Right renal pelvis (tissue), 4 donors: ENCODE data around the gene ZDHHC22. TPM values are rescaled to one million over a fixed set of nuclear protein-coding genes. Genes with fewer than 3 reads are reported as not detected.

Source experiments
- DNase-seq, 4 donors: peaks; one replicate each; pipeline ENCODE4 v3.0.0-alpha.2; 2013; ENCODE audit warnings: low read depth in 4 of 4, low spot score in 3 of 4, missing footprints in 1 of 4
- polyA plus RNA-seq, 4 donors: library from polyadenylated mRNA; unstranded; fragments of 120-200 nt; gene quantifications; one replicate each; pipeline ENCODE4 v1.2.1, GENCODE V29; 2013; ENCODE audit not compliant: insufficient read length in 4 of 4

The ZDHHC22 gene
- polyA plus RNA-seq, 4 donors: 0.37 to 0.57 (median 0.38) TPM

- DNase-seq: no peak
These were observed 16.7 kb upstream of the ZDHHC22 start for GRCh38 chr14:77158175-77158881.

GRCh38 chr14:77157740-77158139 lies 16.1 kb upstream of the ZDHHC22 start:
- no peak for DNase-seq

GRCh38 chr14:77155083-77155482 lies 13.5 kb upstream of the ZDHHC22 start:
- DNase-seq: no peak

DNA sequence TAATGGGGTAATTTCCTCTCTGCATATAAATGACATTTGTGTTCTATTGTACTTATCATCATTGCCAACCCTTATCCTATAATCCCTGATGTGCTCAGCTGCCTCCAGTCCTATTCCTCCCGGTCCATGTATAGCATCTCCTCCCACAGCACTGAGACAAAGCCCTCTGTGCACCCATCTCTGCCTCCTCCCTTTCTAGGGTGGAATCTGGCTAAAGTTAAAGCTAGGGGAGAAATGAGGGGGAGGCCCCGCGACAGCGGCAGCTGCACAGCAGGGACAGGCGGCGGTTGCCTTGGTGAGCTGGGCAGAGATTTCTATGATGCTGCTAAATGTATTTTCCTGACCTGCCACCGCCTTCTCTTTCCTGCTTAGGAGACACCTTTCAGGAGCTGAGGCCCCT lies 12.8 kb upstream of the ZDHHC22 start:
- no peak for DNase-seq

DNA sequence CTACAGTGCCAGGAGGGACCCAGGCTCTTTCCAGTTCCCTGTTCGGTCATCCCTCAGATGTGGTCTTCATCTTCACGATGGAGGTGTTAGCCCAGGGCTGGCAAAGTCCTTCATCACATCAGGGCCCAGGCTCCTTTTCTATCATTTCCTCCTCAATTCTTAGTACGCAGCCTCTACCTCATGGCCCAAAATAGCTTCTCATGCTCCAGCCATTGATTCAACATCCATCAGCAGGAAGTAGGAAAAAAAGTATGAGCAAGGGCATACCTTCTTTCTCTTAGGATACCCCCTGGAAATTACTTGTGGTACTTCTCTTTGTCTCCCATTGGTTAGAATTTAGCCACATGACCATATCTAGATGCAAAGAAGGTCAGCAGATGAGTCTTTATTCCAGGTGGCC lies 12.2 kb upstream of the ZDHHC22 start:
- DNase-seq: no peak

DNA sequence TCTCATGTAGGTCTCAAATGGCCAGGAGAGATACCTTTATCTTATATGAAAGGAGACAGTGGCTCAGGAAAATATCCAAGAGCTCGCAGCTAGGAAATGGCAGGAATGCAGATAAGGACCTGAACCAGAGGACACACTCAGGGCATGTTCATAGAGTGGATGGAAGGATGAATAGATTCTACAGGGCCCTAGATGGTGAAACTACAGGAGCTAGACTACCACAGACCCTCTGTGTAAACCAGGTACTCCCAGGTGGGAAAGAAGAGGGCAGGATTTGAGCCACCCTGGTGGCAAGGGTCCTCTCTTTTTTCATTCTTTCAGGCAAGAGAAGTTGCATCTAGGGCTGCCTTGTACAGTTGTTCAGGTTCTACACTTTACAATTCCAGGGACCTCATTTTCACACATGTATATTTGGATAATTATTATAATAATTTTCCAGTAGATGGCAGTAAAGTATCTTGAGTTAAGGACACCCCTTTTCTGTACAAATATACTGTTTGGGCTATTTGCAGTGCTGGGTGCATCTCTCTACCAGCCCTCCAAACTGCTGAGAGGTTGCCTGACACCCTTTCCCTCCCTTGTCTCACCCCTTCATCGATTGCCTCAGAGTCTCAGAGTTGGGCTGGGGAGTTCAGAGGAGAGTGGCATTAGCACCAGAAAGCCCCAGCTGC lies 10.5 kb upstream of the ZDHHC22 start:
- no peak for DNase-seq

DNA sequence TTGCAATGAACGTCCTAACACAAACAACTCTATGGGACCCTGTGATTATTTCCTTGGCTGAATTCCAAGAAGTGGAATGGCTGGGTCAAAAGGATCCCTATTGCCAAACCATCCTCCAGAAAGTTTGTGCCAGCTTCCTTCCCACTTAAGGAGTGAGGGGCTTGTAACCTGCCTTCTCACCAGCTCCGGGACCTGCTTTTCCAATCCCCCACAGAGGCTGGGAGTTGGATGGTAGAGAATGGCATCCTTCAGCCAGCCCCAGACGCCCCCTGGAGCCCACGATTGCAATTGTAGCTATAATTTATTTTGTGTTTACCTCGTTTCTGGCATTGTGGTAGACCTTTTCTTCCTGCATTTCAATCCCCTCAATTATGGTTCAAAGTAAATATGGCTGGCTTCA lies 9.7 kb upstream of the ZDHHC22 start:
- DNase-seq: no peak

- DNase-seq: no peak
These were observed 7.1 kb upstream of the ZDHHC22 start for GRCh38 chr14:77148510-77149231.

DNA sequence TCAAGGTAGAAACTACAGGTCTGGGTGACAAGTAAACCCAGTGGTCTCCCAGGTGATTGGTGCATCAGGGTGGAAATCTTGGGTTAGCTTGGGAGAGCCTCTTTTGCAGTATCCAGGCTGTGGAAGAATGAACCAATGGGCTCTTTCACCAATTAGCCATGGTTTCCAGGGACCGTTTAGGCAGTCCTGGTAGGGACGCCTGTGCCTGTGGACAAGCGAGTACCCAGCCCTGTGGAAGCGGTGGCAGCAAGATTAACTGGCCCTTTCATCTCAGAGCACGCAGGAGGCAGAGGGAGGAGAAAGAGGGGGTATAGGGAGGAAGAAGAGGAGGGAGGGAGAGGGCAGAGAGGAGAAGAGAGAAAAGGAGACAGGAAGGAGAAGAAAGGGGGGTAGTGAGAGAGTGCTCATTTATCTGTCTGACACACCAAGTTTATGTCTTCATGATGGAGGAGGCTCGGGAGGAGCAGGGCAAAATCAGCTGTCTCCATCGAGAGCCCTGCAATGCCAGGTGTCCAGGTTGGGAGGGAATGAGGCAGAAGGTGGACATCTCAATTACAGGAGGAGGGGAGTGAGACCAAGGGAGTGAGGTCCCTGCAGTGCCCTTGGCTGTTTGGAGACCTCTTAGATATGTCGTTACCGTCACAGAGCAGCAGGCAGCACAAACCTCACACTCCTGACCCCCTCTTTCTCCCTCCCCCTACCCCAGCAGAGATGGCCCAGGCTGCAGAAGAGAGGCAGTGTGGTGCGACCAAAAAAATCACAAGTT lies 4.6 kb upstream of the ZDHHC22 start:
- DNase-seq: no peak

GRCh38 chr14:77144412-77145115 lies 3.0 kb upstream of the ZDHHC22 start:
- DNase-seq: no peak

DNA sequence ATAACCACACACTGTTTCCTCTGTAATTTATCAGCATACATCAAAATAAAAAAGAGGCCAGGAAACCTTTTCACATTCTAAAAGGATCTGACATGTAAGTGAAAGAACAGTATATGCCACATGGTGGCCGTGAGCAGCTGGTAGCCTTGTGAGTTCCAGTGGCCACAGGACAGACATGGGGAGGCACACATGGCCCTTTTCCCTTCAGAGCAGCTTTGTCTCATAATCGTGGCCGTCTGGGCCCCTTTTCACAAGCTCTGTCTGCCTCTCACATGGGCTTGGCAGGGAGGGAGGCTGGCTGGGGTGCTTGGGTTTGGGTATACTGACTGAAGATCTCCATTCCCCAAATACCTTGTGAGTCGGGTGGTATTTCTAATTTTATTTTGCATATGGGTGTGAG lies 1.5 kb upstream of the ZDHHC22 start:
- DNase-seq: no peak

DNA sequence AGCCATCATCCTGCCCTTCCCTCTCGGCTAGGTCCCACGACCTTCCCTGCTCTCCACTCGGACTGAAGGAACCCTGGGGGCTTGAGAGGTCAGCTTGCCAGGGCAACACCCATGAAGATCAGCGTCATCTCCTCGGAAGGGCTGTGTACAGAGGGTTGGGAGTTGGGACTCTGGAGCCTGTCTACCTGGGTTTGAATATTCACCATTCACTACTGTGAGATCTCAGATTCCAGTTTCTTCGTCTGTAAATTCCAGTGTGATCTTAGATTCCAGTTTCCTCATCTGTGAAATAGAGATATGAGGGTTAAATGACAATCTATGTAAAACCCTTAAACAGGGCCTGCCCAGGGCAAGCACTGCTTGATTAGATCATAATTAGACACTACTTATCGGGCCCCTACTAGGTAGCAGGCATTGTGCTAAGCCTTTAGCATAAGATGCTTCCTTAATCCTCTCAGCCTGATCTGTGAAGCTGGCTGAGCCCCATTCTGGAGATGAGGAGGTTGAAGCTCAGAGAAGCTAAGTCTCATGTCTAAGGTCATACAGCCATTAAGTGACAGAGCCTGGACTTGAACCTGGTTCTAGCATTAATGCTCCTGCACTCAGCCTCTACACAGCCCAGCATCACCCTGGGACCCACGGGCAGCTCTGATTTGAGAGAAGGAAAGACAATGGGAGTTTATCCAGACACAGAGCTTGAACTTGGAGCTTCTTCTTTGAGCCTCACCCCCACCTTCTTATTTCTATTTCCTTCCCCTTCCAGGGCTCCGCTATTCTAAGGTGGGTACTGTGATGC lies 612 bp upstream of the ZDHHC22 start:
- no peak for DNase-seq

- no peak for DNase-seq
These were observed 1.0 kb downstream of the ZDHHC22 start for GRCh38 chr14:77140359-77141213.

DNA sequence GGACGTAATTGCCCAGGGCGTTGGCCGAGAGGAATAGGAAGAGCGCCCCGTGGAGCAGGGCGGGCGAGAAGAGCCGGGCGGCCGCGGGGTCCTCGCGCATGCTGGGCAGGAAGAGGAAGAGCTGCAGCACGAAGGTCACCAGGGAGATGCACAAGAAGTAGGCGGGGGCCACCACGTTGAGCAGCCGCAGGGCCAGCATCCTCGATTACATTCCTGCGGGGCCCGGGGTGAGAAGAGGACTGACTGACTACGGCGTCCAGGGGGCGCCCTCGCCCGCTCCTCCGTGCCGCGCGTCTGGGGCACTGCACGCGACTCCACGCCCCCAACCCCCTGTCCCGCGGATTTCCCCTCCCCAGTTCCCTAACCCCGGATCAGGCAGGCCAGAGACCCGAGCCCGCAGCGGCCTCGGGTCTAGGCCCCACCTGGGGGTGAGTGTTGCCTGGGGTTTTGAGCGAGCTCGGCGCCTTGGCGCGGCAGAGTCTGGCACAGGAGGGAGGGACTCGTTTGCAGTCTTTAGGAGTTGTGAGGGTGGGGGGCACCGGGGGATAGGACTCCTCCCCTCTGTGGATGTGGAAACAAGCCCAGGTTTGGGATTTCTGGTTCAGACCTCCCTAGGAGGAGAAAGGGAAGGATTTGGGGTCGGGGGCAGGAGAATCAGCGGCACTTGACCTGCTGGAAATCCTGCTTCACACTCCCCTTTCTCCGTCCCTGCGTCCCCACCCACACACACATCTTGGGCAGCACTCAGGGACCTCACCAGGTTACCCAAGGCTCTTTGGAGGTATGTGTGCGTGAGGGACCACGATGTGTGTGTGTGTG lies 1.8 kb downstream of the ZDHHC22 start:
- no peak for DNase-seq

DNA sequence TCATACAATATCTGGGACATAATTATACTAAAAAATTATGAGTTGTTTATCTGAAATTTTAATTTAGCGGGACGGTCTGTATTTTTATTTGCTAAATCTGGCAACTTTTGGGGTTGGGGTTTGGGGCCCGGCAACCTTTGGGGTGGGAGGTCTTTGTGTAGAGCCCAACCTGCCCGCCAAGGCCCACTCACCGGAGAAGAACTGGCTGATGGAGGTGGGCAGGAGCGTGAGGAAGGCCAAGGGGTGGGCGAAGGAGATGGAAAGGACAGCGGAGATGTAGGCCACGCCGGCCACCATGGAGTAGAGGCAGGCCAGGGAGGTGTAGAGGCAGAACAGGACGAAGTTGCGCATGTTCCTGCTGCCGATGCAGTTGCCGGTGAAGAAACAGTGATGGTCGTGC lies 2.6 kb downstream of the ZDHHC22 start:
- DNase-seq: no peak

- peak; percentile 83 to 87 (median 86) for DNase-seq
These were observed 7.8 kb downstream of the ZDHHC22 start for GRCh38 chr14:77133720-77134338.

DNA sequence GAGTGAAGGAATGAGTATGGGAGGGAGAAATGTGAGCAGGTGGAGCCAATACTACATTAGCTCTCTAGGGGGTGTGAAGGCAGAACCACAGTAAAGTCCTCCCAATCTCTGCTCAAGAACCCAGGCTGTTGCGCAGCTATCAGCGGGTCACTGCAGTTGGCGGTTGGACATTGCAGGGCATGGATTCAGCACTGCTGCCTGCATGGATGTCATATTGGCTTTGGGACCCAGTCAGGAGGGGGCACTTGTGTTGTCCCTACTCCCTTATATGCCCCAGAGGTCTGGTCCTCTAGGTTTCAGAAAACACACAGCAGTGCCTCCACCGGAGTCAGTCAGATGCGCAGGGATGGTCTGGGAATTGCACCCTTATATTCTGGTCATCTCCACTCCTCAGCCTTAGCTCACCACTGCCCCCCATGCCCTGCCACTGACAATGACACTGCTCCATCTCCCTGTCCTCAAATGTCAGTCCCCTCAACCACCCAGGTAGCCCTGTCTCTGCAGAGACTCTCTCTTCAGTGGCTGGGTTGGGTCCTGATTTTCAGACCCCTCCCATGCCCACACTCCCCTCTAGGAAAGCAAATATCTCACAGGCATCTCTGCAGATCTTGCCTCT lies 9.6 kb downstream of the ZDHHC22 start:
- no peak for DNase-seq
